Measurements from ENCODE around the gene A1CF. TPM values are rescaled to one million over a fixed set of nuclear protein-coding genes. Genes with fewer than 3 reads are reported as not detected.

A1CF gene
- polyA plus RNA-seq, 3 donors, result not detected

- H3K4me3 Mint-ChIP-seq, result no peak overlapping the region
- no peaks in the 10 kb centered on the region for H3K36me3 ChIP-seq (replicated peaks in 1 of 2; ENCODE audit: control insufficient read depth in 1 of 2, insufficient read depth in 2 of 2, low read length in 2 of 2)
- no peaks in the 10 kb centered on the region for H3K4me1 Mint-ChIP-seq
- H3K9me3 ChIP-seq (replicated peaks in 1 of 2; ENCODE audit: control insufficient read depth in 1 of 2, insufficient read depth in 1 of 2, low read length in 2 of 2), result no peaks in the 10 kb centered on the region
- DNase-seq, result no peak
- no peak overlapping the region for H3K27ac ChIP-seq (ENCODE audit: low read depth in 1 of 2, low read length in 2 of 2)
- H3K27me3 ChIP-seq (ENCODE audit: control insufficient read depth in 2 of 2, insufficient read depth in 2 of 2, low read length in 2 of 2), result no peaks in the 10 kb centered on the region
- H3K9ac ChIP-seq (ENCODE audit: insufficient read depth, low read length, poor library complexity, severe bottlenecking), result no peak overlapping the region
- H3K9me3 Mint-ChIP-seq, result peaks cover 0 to 4% (median 0%) of the 10 kb centered on the region in 7 donors
- no peak overlapping the region for H3K4me2 ChIP-seq (replicated peaks; ENCODE audit: extremely low read depth, low read length, poor library complexity, severe bottlenecking)
- no peaks in the 10 kb centered on the region for H3K79me2 ChIP-seq (ENCODE audit: insufficient read depth, low read length)
- no peak overlapping the region for H3K27ac Mint-ChIP-seq
- peaks cover 0 to 2% (median 0%) of the 10 kb centered on the region in 3 donors for H3K27me3 Mint-ChIP-seq (ENCODE audit: low read depth in 3 of 3)
- no peak overlapping the region for H3K4me3 ChIP-seq (replicated peaks in 1 of 3; ENCODE audit: low read depth in 2 of 3, low read length in 3 of 3)
- no peak overlapping the region for H2AFZ ChIP-seq (ENCODE audit: insufficient read depth, low read depth, low read length, poor library complexity, severe bottlenecking)
- intact Hi-C loops (cut with micrococcal nuclease), result no loop called here
- no peaks in the 10 kb centered on the region for H3K36me3 Mint-ChIP-seq
- H4K20me1 ChIP-seq (ENCODE audit: insufficient read depth, low read length), result no peaks in the 10 kb centered on the region
- H3K4me1 ChIP-seq (ENCODE audit: control insufficient read depth in 1 of 2, insufficient read depth in 2 of 2, low read length in 2 of 2), result no peaks in the 10 kb centered on the region
- TF ChIP-seq CTCF (IDR thresholded peaks at IDR 0.05), result no peak
Observed at GRCh38 chr10:50896721-50897120, 11.3 kb upstream of the A1CF start.

DNA sequence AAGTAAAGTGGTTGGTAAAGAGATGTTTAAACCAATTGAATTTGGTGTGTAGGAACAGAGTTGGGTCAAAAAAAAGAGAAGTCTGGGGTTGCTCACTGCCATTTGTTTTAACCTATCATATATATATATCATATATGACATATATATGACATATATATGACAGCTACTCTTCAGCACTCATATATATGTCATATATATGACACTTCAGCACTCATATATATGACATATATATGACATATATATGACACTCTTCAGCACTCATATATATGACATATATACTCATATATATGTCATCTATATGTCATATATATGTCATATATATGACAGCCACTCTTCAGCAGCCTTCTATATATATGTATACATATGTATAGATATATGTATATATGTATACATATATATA, 8.9 kb upstream of the A1CF start:
- no peaks in the 10 kb centered on the region for H3K4me1 Mint-ChIP-seq
- Histone ChIP-seq H3K36me3 (replicated peaks in 1 of 2; ENCODE audit: control insufficient read depth in 1 of 2, insufficient read depth in 2 of 2, low read length in 2 of 2) (no peaks in the 10 kb centered on the region), H3K4me1 (ENCODE audit: control insufficient read depth in 1 of 2, insufficient read depth in 2 of 2, low read length in 2 of 2) (no peaks in the 10 kb centered on the region), H2AFZ (ENCODE audit: insufficient read depth, low read depth, low read length, poor library complexity, severe bottlenecking) (no peak overlapping the region), H3K79me2 (ENCODE audit: insufficient read depth, low read length) (no peaks in the 10 kb centered on the region), H3K4me3 (replicated peaks in 1 of 3; ENCODE audit: low read depth in 2 of 3, low read length in 3 of 3) (no peak overlapping the region), H4K20me1 (ENCODE audit: insufficient read depth, low read length) (no peaks in the 10 kb centered on the region), H3K9me3 (replicated peaks in 1 of 2; ENCODE audit: control insufficient read depth in 1 of 2, insufficient read depth in 1 of 2, low read length in 2 of 2) (no peaks in the 10 kb centered on the region), H3K27me3 (ENCODE audit: control insufficient read depth in 2 of 2, insufficient read depth in 2 of 2, low read length in 2 of 2) (no peaks in the 10 kb centered on the region), H3K9ac (ENCODE audit: insufficient read depth, low read length, poor library complexity, severe bottlenecking) (no peak overlapping the region), H3K27ac (ENCODE audit: low read depth in 1 of 2, low read length in 2 of 2) (no peak overlapping the region), H3K4me2 (replicated peaks; ENCODE audit: extremely low read depth, low read length, poor library complexity, severe bottlenecking) (no peak overlapping the region)
- peaks cover 0 to 7% (median 0%) of the 10 kb centered on the region in 3 donors for H3K27me3 Mint-ChIP-seq (ENCODE audit: low read depth in 3 of 3)
- TF ChIP-seq CTCF (IDR thresholded peaks at IDR 0.05), result no peak
- no peak overlapping the region for H3K4me3 Mint-ChIP-seq
- no peaks in the 10 kb centered on the region for H3K9me3 Mint-ChIP-seq
- H3K36me3 Mint-ChIP-seq, result no peaks in the 10 kb centered on the region
- intact Hi-C loops (cut with micrococcal nuclease), result no loop called here
- H3K27ac Mint-ChIP-seq, result no peak overlapping the region
- no peak for DNase-seq

All from CD14-positive monocyte (primary cell).